HCT116 (cell line): ENCODE results near the gene CCDC92B. TPM values are rescaled to one million over a fixed set of nuclear protein-coding genes. Genes with fewer than 3 reads are reported as not detected.

Source experiments
- ATAC-seq: fragments of 200-7000 bp; cut with Tn5 transposase; 2 replicates; pipeline ENCODE4 v1.9.1; 2020; ENCODE audit warnings: mild to moderate bottlenecking, moderate library complexity
- BruUV-seq: library from RNA; stranded (reverse); fragments of 400-500 nt; replicated peaks from 2 replicates; lab custom pipeline; 2021; lab: Mats Ljungman, UMichigan
- CTCF ChIA-PET: fragments of 300-600 bp; sonication (Branson Sonifier 250); formaldehyde crosslinking; loops from one replicate; lab custom pipeline; 2021; ENCODE audit warnings: antibody characterized with exemption; lab: Charles Lee
- POLR2A ChIA-PET: fragments of 300-600, 350-600 bp; sonication (Branson Sonifier 250); formaldehyde crosslinking; loops from one replicate; lab custom pipeline; 2021; ENCODE audit warnings: antibody characterized with exemption; lab: Charles Lee
- RAD21 ChIA-PET, 2 experiments: fragments of 300-600 bp; sonication (Branson Sonifier 250); formaldehyde crosslinking; loops; one replicate each; lab custom pipeline; 2023; ENCODE audit warnings: low total read pairs in 2 of 2; ENCODE audit not compliant: uncharacterized antibody in 2 of 2, unreplicated experiment in 2 of 2, low non-redundant PET in 1 of 2; lab: Charles Lee
- DNase-seq: peaks from one replicate; pipeline ENCODE4 v3.0.0-alpha.2; 2010; ENCODE audit warnings: low read depth, low spot score
- H2AFZ ChIP-seq: fragments of 200-600 bp; shearing (Covaris generic), sonication (generic); 2 replicates; pipeline ENCODE4 v1.6.1; 2017; ENCODE audit warnings: low read depth, mixed run types, mixed read lengths, antibody characterized with exemption, low read length; ENCODE audit not compliant: poor library complexity, severe bottlenecking
- H3K27ac ChIP-seq: 2 replicates; pipeline ENCODE4 v1.5.1; 2012; ENCODE audit warnings: low read depth, low read length
- H3K27me3 ChIP-seq: fragments of 200-600 bp; sonication (generic); 2 replicates; pipeline ENCODE4 v1.6.1; 2016; ENCODE audit warnings: mixed run types, low read length, mixed read lengths; ENCODE audit not compliant: insufficient read depth
- H3K36me3 ChIP-seq, 2 experiments: fragments of 200-500 bp in 1 of 2; fragments of 200-600 bp in 1 of 2; sonication (Bioruptor generic) in 1 of 2; sonication (generic) in 1 of 2; 2 replicates each; pipeline versions ENCODE4 v1.5.1 to v1.6.1; 2014 to 2016; ENCODE audit warnings: low read length in 2 of 2, inconsistent platforms in 1 of 2, mixed read lengths in 1 of 2, mixed run types in 1 of 2; ENCODE audit not compliant: insufficient read depth in 2 of 2, control insufficient read depth in 1 of 2
- H3K4me1 ChIP-seq, 2 experiments: fragments of 200-600 bp in 1 of 2; sonication (generic) in 1 of 2; 2 replicates each; pipeline versions ENCODE4 v1.5.1 to v1.6.1; 2012 to 2017; ENCODE audit warnings: low read length in 2 of 2, inconsistent platforms in 1 of 2, mild to moderate bottlenecking in 1 of 2, mixed read lengths in 1 of 2, mixed run types in 1 of 2, moderate library complexity in 1 of 2; ENCODE audit not compliant: insufficient read depth in 2 of 2, control insufficient read depth in 1 of 2
- H3K4me2 ChIP-seq: fragments of 200-600 bp; sonication (generic); 2 replicates; pipeline ENCODE4 v1.6.1; 2017; ENCODE audit warnings: mixed run types, low read length, mixed read lengths
- H3K4me3 ChIP-seq, 2 experiments: fragments of 200-600 bp in 1 of 2; sonication (generic) in 1 of 2; replicated peaks in 1 of 2; 2 replicates each; pipeline ENCODE4 v1.5.1; 2011 to 2016; ENCODE audit warnings: low read length in 2 of 2, control low read depth in 1 of 2, low read depth in 1 of 2, mild to moderate bottlenecking in 1 of 2, mixed read lengths in 1 of 2, mixed run types in 1 of 2
- H3K79me2 ChIP-seq: fragments of 200-600 bp; sonication (generic); 2 replicates; pipeline ENCODE4 v1.6.1; 2017; ENCODE audit warnings: mild to moderate bottlenecking, mixed run types, low read length, moderate library complexity, mixed read lengths; ENCODE audit not compliant: insufficient read depth
- H3K9ac ChIP-seq: fragments of 200-600 bp; sonication (generic); 2 replicates; pipeline ENCODE4 v1.6.1; 2016; ENCODE audit warnings: low read length, mixed read lengths
- H3K9me2 ChIP-seq: fragments of 200-600 bp; sonication (generic), shearing (Covaris generic); 2 replicates; pipeline ENCODE4 v1.6.1; 2017; ENCODE audit warnings: mixed run types, mild to moderate bottlenecking, moderate library complexity; ENCODE audit not compliant: insufficient read depth
- H3K9me3 ChIP-seq, 2 experiments: fragments of 200-500 bp in 1 of 2; fragments of 200-600 bp in 1 of 2; sonication (Bioruptor generic) in 1 of 2; sonication (generic) in 1 of 2; 2 replicates each; pipeline ENCODE4 v1.6.1; 2014 to 2017; ENCODE audit warnings: low read length in 2 of 2, mixed read lengths in 2 of 2, inconsistent platforms in 1 of 2, low read depth in 1 of 2, mild to moderate bottlenecking in 1 of 2, mixed run types in 1 of 2, moderate library complexity in 1 of 2; ENCODE audit not compliant: control insufficient read depth in 1 of 2, insufficient read depth in 1 of 2
- H4K20me1 ChIP-seq: fragments of 200-600 bp; sonication (generic), shearing (Covaris generic); 2 replicates; pipeline ENCODE4 v1.6.1; 2017; ENCODE audit warnings: mixed run types, mild to moderate bottlenecking, moderate library complexity; ENCODE audit not compliant: insufficient read depth
- CBX3 ChIP-seq: IDR thresholded peaks from 2 replicates; pipeline ENCODE4 v1.6.1; 2012; ENCODE audit warnings: low read depth
- CEBPB ChIP-seq: IDR thresholded peaks from 2 replicates; pipeline ENCODE4 v1.6.1; 2012; ENCODE audit warnings: low read depth
- EGR1 ChIP-seq: IDR thresholded peaks from 2 replicates; pipeline ENCODE4 v1.6.1; 2012; ENCODE audit warnings: low read depth
- EZH2 ChIP-seq: fragments of 200-600 bp; sonication (generic); IDR thresholded peaks from 2 replicates; pipeline ENCODE4 v1.6.1; 2017; ENCODE audit warnings: antibody characterized with exemption, mixed run types
- EZH2phosphoT487 ChIP-seq: fragments of 200-600 bp; IDR thresholded peaks from 2 replicates; pipeline ENCODE4 v1.6.1; 2018; ENCODE audit warnings: antibody characterized with exemption, borderline replicate concordance
- JUND ChIP-seq: IDR thresholded peaks from 2 replicates; pipeline ENCODE4 v1.6.1; 2012
- POLR2A ChIP-seq: IDR thresholded peaks from 2 replicates; pipeline ENCODE4 v1.7.0; 2011; ENCODE audit warnings: borderline replicate concordance; ENCODE audit not compliant: insufficient read depth, insufficient read length; ENCODE audit errors: extremely low read depth
- SIN3A ChIP-seq: IDR thresholded peaks from 2 replicates; pipeline ENCODE4 v1.6.1; 2012; ENCODE audit warnings: low read depth
- SP1 ChIP-seq: IDR thresholded peaks from 2 replicates; pipeline ENCODE4 v1.6.1; 2012; ENCODE audit warnings: low read depth
- YY1 ChIP-seq: IDR thresholded peaks from 2 replicates; pipeline ENCODE4 v1.6.1; 2011; ENCODE audit warnings: low read length, low read depth, moderate library complexity, mild to moderate bottlenecking; ENCODE audit not compliant: insufficient replicate concordance; ENCODE audit errors: extremely low read depth
- ZNF274 ChIP-seq: fragments of 200-500 bp; sonication (Bioruptor generic); IDR thresholded peaks from 2 replicates; pipeline ENCODE4 v1.6.1; 2014; ENCODE audit warnings: mild to moderate bottlenecking, low read depth, low read length, inconsistent platforms
- intact Hi-C: fragments of 100-400 bp; cut with micrococcal nuclease; formaldehyde crosslinking; loops from 2 replicates; pipeline ENCODE4 v1.10.0; 2022
- total RNA-seq: library from RNA; stranded (reverse); gene quantifications from one replicate; pipeline ENCODE4 v1.2.1, GENCODE V29; 2021; ENCODE audit not compliant: unreplicated experiment
- TF ChIP-seq, protein P1 (sequence below): IDR thresholded peaks from 2 replicates; pipeline ENCODE4 v1.6.1; 2011; ENCODE audit warnings: mild to moderate bottlenecking, low read length, moderate library complexity; ENCODE audit not compliant: insufficient replicate concordance; ENCODE audit errors: extremely low read depth
- TF ChIP-seq, protein P2 (sequence below): IDR thresholded peaks from 2 replicates; pipeline ENCODE4 v1.6.1; 2012

The CCDC92B gene
- total RNA-seq, 1 experiment from 2014 or later, result 0.17 TPM

DNA sequence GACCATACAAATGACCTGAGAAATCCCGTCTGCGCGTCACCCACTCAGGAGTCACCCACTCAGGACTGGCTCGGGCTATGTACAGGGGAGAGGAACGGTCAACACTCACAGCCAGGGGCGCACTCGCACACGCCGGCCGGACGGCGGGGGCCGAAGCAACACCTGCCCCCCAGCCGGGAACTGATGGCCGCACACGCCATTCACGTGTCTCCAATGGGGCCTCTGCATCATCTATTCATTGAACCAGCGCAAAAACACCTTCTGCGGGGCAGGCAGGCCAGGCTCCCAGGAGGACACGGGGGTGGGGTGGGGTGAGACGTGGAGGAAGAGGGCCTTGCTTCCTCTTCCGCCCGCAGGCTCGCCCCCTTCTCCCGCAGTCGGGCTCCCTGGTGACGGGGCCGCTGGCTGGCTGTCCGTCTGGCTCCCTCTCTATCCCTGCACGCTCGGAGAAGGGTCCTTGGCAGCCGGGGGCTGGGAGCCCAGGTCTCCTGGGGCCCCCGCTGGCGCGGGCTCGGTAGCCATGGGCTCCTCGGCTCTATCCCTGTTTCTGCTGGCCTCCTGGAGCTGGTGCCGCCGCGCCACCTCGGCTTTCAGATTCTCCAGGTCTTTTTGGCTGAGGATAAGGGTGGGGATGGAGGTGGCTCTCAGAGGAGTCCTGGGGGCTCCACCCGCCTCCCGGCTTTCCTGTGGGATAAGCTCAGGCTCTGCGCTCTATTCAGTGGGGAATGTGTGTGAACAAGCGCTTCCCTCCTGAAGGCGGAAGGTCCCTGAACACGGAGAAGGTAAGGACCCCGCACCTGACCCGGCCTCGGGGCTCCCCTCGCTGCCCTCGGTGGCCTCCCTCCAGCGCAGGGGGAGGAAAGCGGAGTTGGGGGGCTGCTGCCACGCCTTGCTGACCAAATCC, 59.0 kb downstream of the CCDC92B start:
- no peak overlapping the region for H3K4me2 ChIP-seq
- intact Hi-C loops, result no loop called here
- ChIA-PET RAD21 (no interaction called here), POLR2A (no interaction called here), CTCF (no interaction called here)
- ATAC-seq (no peak), DNase-seq (no peak)
- H3K36me3 ChIP-seq, result peaks cover 4 to 27% of the 10 kb centered on the region in 2 experiments; a peak in 3 of 4 replicates
- H3K27ac ChIP-seq, result no peak overlapping the region
- no peaks in the 10 kb centered on the region for H3K9me2 ChIP-seq
- no peaks in the 10 kb centered on the region for H4K20me1 ChIP-seq
- H3K4me3 ChIP-seq, result no peak overlapping the region
- no peaks in the 10 kb centered on the region for H3K27me3 ChIP-seq
- no peaks in the 10 kb centered on the region for H3K79me2 ChIP-seq
- no peak overlapping the region for H3K9ac ChIP-seq
- H2AFZ ChIP-seq, result no peak overlapping the region
- H3K4me1 ChIP-seq, result no peaks in the 10 kb centered on the region
- BruUV-seq, result no TSS peak
- TF ChIP-seq POLR2A, result no peak
- TF ChIP-seq JUND, result no peak
- TF ChIP-seq ZNF274, result no peak
- no peak for TF ChIP-seq EGR1
- no peak for TF ChIP-seq EZH2
- TF ChIP-seq, protein P1, sequence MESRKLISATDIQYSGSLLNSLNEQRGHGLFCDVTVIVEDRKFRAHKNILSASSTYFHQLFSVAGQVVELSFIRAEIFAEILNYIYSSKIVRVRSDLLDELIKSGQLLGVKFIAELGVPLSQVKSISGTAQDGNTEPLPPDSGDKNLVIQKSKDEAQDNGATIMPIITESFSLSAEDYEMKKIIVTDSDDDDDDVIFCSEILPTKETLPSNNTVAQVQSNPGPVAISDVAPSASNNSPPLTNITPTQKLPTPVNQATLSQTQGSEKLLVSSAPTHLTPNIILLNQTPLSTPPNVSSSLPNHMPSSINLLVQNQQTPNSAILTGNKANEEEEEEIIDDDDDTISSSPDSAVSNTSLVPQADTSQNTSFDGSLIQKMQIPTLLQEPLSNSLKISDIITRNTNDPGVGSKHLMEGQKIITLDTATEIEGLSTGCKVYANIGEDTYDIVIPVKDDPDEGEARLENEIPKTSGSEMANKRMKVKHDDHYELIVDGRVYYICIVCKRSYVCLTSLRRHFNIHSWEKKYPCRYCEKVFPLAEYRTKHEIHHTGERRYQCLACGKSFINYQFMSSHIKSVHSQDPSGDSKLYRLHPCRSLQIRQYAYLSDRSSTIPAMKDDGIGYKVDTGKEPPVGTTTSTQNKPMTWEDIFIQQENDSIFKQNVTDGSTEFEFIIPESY, result no peak
- no peak for TF ChIP-seq CBX3
- TF ChIP-seq YY1, result no peak
- TF ChIP-seq SP1, result no peak
- TF ChIP-seq, protein P2, sequence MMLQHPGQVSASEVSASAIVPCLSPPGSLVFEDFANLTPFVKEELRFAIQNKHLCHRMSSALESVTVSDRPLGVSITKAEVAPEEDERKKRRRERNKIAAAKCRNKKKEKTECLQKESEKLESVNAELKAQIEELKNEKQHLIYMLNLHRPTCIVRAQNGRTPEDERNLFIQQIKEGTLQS, result no peak
- no peak for TF ChIP-seq SIN3A
- no peak for TF ChIP-seq CEBPB
- TF ChIP-seq EZH2phosphoT487, result no peak
- no peaks in the 10 kb centered on the region for H3K9me3 ChIP-seq
